ENCODE results near the gene EPHA1.
A peak's percentile ranks its signal among the peaks of the same experiment; 100 is the strongest.
"Not testable (repeated sequence)": the region's sequence is repeated elsewhere in the genome, so short reads cannot be mapped to it uniquely, and the experiment has no call there.

The EPHA1 gene

GRCh38 chr7:143429770-143430698 is 21.4 kb upstream of the EPHA1 start:
- no peak for DNase-seq (ENCODE audit: low spot score)

GRCh38 chr7:143426479-143427142 is 18.0 kb upstream of the EPHA1 start:
- DNase-seq (ENCODE audit: low spot score) = no peak

GRCh38 chr7:143424476-143424875 is 15.8 kb upstream of the EPHA1 start:
- DNase-seq (ENCODE audit: low spot score) = not testable (repeated sequence)

GRCh38 chr7:143422033-143422432 is 13.4 kb upstream of the EPHA1 start:
- DNase-seq (ENCODE audit: low spot score) = no peak

GRCh38 chr7:143420624-143421023 is 12.0 kb upstream of the EPHA1 start:
- DNase-seq (ENCODE audit: low spot score) = not testable (repeated sequence)

- no peak for DNase-seq (ENCODE audit: low spot score)
Measured at GRCh38 chr7:143419880-143420279, 11.2 kb upstream of the EPHA1 start.

GRCh38 chr7:143418681-143419458 is 10.2 kb upstream of the EPHA1 start:
- no peak for DNase-seq (ENCODE audit: low spot score)

- no peak for DNase-seq (ENCODE audit: low spot score)
Measured at GRCh38 chr7:143417734-143418383, 9.2 kb upstream of the EPHA1 start.

GRCh38 chr7:143416565-143417149 is 8.0 kb upstream of the EPHA1 start:
- DNase-seq (ENCODE audit: low spot score) = peak; percentile 83

GRCh38 chr7:143415742-143416397 is 7.2 kb upstream of the EPHA1 start:
- DNase-seq (ENCODE audit: low spot score) = no peak

GRCh38 chr7:143415209-143415608 is 6.6 kb upstream of the EPHA1 start:
- not testable (repeated sequence) for DNase-seq (ENCODE audit: low spot score)

- DNase-seq (ENCODE audit: low spot score) = no peak
Measured at GRCh38 chr7:143413123-143413522, 4.5 kb upstream of the EPHA1 start.

GRCh38 chr7:143411976-143412708 is 3.5 kb upstream of the EPHA1 start:
- DNase-seq (ENCODE audit: low spot score) = no peak

GRCh38 chr7:143410521-143411004 is 1.9 kb upstream of the EPHA1 start:
- no peak for DNase-seq (ENCODE audit: low spot score)

- DNase-seq (ENCODE audit: low spot score) = no peak
Measured at GRCh38 chr7:143408252-143408685, 387 bp downstream of the EPHA1 start.

GRCh38 chr7:143407287-143408251 is 1.1 kb downstream of the EPHA1 start:
- DNase-seq (ENCODE audit: low spot score) = no peak

GRCh38 chr7:143406002-143406357 is 2.7 kb downstream of the EPHA1 start:
- DNase-seq (ENCODE audit: low spot score) = no peak

- no peak for DNase-seq (ENCODE audit: low spot score)
Measured at GRCh38 chr7:143405173-143406001, 3.3 kb downstream of the EPHA1 start.

Measured in HuH-7 (cell line).